HuH-7 (cell line): ENCODE results near the gene POTEM.
"Not testable (repeated sequence)": the region's sequence is repeated elsewhere in the genome, so short reads cannot be mapped to it uniquely, and the experiment has no call there.

ENCODE experiments used
- DNase-seq: peaks from one replicate; pipeline ENCODE4 v3.0.0; 2011; ENCODE audit warnings: low spot score

Gene POTEM

GRCh38 chr14:19038060-19038664, 70.9 kb downstream of the POTEM start:
- not testable (repeated sequence) for DNase-seq

GRCh38 chr14:19038785-19039184, 71.6 kb downstream of the POTEM start:
- DNase-seq = not testable (repeated sequence)

- DNase-seq = not testable (repeated sequence)
These were observed 76.2 kb downstream of the POTEM start for GRCh38 chr14:19043384-19043783.
